BE2C (cell line): ENCODE data around the gene SDF2L1.

ENCODE experiments used
- DNase-seq: peaks from one replicate; pipeline ENCODE4 v3.0.0-alpha.2; 2020
- H3K27me3 ChIP-seq: fragments of 250-450 bp; sonication (Bioruptor Pico); 2 replicates; pipeline ENCODE4 v1.5.1; 2020; ENCODE audit warnings: mild to moderate bottlenecking
- H3K36me3 ChIP-seq: fragments of 250-450 bp; sonication (Bioruptor Pico); 2 replicates; pipeline ENCODE4 v1.5.1; 2020; ENCODE audit warnings: mild to moderate bottlenecking
- H3K4me1 ChIP-seq: fragments of 250-450 bp; sonication (Bioruptor Pico); 2 replicates; pipeline ENCODE4 v1.5.1; 2020
- H3K4me3 ChIP-seq: 2 replicates; pipeline ENCODE4 v1.5.1; 2011; ENCODE audit warnings: low read depth, low read length
- H3K9me3 ChIP-seq: fragments of 250-450 bp; sonication (Bioruptor Pico); 2 replicates; pipeline ENCODE4 v1.5.1; 2020
- CTCF ChIP-seq: IDR thresholded peaks from 2 replicates; pipeline ENCODE4 v1.5.1; 2012; ENCODE audit warnings: mild to moderate bottlenecking, low read depth, low read length

SDF2L1 gene

GRCh38 chr22:21660904-21661303 lies 18.8 kb downstream of the SDF2L1 start:
- Histone ChIP-seq H3K27me3 (no peaks in the 10 kb centered on the region), H3K36me3 (no peaks in the 10 kb centered on the region), H3K4me1 (no peaks in the 10 kb centered on the region; the same call in 1 of the 2 replicates), H3K9me3 (no peaks in the 10 kb centered on the region), H3K4me3 (no peak overlapping the region)
- DNase-seq = no peak
- no peak for TF ChIP-seq CTCF

- Histone ChIP-seq H3K36me3 (no peaks in the 10 kb centered on the region), H3K4me3 (no peak overlapping the region), H3K9me3 (no peaks in the 10 kb centered on the region), H3K4me1 (no peaks in the 10 kb centered on the region), H3K27me3 (no peaks in the 10 kb centered on the region)
- TF ChIP-seq CTCF = no peak
- no peak for DNase-seq
Observed at GRCh38 chr22:21661991-21662390, 19.9 kb downstream of the SDF2L1 start.

- TF ChIP-seq CTCF = no peak
- Histone ChIP-seq H3K9me3 (no peaks in the 10 kb centered on the region), H3K36me3 (no peaks in the 10 kb centered on the region), H3K4me3 (no peak overlapping the region), H3K4me1 (no peaks in the 10 kb centered on the region), H3K27me3 (no peaks in the 10 kb centered on the region)
- DNase-seq = no peak
Observed at GRCh38 chr22:21663738-21664137, 21.6 kb downstream of the SDF2L1 start.

- no peak for DNase-seq
- H3K4me3 ChIP-seq = peak overlapping the region; percentile 84
- no peaks in the 10 kb centered on the region for H3K27me3 ChIP-seq
- peaks cover under 1% of the 10 kb centered on the region; the same call in 1 of the 2 replicates for H3K36me3 ChIP-seq
- H3K9me3 ChIP-seq = no peaks in the 10 kb centered on the region
- TF ChIP-seq CTCF = no peak
- H3K4me1 ChIP-seq = no peaks in the 10 kb centered on the region
Observed at GRCh38 chr22:21665047-21665851, 23.1 kb downstream of the SDF2L1 start.

- Histone ChIP-seq H3K36me3 (peaks cover 13% of the 10 kb centered on the region), H3K9me3 (no peaks in the 10 kb centered on the region), H3K4me1 (no peaks in the 10 kb centered on the region), H3K27me3 (no peaks in the 10 kb centered on the region), H3K4me3 (peak overlapping the region; percentile 84)
- no peak for TF ChIP-seq CTCF
- no peak for DNase-seq
Observed at GRCh38 chr22:21666786-21667185, 24.7 kb downstream of the SDF2L1 start.

GRCh38 chr22:21669026-21669425 lies 26.9 kb downstream of the SDF2L1 start:
- H3K4me1 ChIP-seq = no peaks in the 10 kb centered on the region
- H3K27me3 ChIP-seq = no peaks in the 10 kb centered on the region
- no peaks in the 10 kb centered on the region for H3K9me3 ChIP-seq
- H3K4me3 ChIP-seq = no peak overlapping the region
- no peak for DNase-seq
- peaks cover 36% of the 10 kb centered on the region for H3K36me3 ChIP-seq
- no peak for TF ChIP-seq CTCF
